Measurements from ENCODE around the gene TAF4.
"Not testable (repeated sequence)": the region's sequence is repeated elsewhere in the genome, so short reads cannot be mapped to it uniquely, and the experiment has no call there.

TAF4 gene

GRCh38 chr20:61976644-61977418, 88.8 kb downstream of the TAF4 start:
- DNase-seq (ENCODE audit: low read depth in 3 of 3): no peak

GRCh38 chr20:61976263-61976643, 89.4 kb downstream of the TAF4 start:
- no peak for DNase-seq (ENCODE audit: low read depth in 3 of 3)

DNA sequence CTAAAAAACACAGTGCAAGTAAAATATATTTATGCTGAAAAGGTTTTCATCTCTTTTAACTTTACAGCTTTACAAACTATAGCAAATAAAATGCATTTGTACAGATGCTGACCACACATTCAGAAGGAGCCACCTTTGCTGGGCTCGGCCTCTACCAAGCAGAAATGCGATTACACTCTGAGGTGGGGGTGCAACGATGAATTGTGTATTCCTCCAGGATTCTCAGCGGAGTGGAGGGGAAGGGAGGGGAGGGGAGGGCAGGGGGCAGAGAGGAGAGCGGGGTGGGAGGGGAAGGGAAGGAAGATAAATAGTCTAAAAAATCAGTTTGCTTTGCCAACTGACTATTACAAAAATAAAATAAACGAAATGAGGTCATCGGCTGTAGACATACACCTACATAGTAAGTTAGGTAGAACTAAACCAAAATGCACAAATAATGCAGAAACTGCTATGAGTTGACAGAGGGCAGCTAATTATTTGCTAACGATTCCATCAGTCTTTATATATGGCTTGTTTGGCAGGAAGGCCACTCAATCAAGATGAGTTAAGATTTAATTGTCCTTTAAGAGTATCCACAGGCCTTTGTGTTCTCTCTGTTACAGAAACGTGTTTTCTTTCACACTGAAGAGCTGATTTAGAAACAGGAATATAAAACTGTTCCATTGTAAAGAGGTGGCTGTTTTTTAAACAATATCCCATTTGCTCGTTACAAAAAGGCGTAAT, 90.1 kb downstream of the TAF4 start:
- no peak for DNase-seq (ENCODE audit: low read depth in 3 of 3)

DNA sequence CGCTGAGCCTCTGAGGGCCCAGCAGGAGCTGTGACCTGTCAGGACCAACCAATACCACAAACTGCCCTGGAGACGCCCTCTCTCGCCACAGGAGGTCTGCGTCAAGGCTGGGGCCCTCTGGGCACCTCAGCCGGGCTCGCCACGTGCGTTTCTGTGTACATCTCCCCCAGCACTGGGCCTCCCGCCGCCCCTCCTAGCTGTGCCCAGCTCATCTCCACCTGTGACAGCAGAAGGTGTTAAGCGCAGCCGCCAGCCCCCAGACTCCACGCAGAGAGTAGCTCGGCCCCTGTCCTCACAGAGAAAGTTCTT, 91.4 kb downstream of the TAF4 start:
- no peak for DNase-seq (ENCODE audit: low read depth in 3 of 3)

DNA sequence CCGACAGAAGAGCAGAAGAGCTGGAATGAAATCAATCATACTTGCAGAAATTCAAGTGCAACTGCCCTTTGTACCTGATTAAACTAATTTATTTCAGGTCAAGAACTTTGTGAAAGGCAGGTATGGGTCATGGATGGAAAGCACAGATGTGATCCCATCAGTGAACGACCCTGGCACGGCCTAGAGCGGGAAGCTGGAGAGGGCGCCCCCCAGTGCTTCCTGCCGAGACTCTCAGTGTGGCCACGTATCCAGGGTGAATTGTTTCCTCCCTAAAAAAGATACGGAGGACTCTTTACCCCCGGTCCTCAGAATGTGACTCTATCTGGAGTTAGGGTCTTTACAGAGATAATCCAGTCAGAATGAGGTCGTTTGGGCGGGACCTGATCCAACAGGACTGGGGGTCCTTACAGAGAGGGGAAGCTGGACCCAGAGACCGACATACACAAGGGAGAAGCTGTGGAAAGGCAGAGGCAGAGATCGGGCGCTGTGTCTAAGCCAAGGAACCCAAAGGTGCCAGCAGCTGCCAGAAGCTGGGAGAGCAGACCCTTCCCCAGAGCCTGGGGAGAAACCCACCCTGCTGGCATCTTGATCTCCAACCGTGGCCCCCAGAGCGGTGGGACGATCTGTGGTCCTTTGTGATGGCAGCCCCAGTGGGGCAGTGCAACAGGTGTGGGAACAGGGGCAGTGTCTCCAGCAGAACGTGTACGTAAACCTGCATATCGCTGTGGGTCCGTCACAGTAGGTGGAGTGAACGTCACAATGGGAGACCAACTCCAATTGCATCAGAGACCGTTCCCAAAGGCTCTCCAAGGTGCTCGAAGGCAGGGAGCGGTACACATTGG, 91.9 kb downstream of the TAF4 start:
- DNase-seq (ENCODE audit: low read depth in 3 of 3): no peak

- DNase-seq (ENCODE audit: low read depth in 3 of 3): no peak
These were observed 92.8 kb downstream of the TAF4 start for GRCh38 chr20:61972636-61973508.

- not testable (repeated sequence) for DNase-seq (ENCODE audit: low read depth in 3 of 3)
These were observed 94.1 kb downstream of the TAF4 start for GRCh38 chr20:61971595-61971994.

- DNase-seq (ENCODE audit: low read depth in 3 of 3): no peak
These were observed 95.3 kb downstream of the TAF4 start for GRCh38 chr20:61970357-61970756.

DNA sequence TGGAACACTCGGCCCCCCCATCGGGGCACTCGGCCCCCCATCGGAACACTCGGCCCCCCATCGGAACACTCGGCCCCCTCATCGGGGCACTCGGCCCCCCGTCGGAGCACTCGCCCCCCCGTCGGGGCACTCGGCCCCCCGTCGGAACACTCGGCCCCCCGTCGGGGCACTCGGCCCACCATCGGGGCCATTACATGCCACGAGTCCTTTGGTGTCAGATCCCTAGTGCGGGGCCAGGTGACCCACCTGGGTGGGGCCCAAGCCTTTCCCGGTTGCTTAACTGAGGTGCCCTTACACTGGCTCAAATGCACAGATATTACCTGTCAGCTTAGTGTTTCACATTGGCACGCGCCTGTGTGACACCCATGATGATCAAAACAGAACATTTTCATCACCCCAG, 95.9 kb downstream of the TAF4 start:
- DNase-seq (ENCODE audit: low read depth in 3 of 3): no peak

DNA sequence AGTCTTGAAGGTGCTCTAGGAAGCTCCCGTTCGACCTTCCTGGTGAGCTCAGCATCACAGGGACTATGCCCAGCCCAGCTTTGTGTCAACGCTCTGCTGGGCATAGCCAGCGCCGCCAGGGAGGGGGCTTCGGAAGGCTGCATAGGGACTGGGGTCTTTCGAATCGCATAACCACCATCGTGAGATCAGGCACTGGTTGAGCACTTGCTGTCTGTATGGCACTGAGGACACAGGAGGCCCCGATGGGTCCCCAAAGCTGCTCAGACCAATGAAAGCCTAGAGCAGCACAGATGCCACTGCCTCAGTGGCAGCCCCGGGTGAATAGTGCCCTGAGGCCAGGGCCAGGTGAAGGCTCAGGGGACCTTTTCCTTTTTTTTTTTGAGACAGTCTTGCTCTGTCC, 96.7 kb downstream of the TAF4 start:
- DNase-seq (ENCODE audit: low read depth in 3 of 3): no peak

GRCh38 chr20:61968036-61968810, 97.5 kb downstream of the TAF4 start:
- no peak for DNase-seq (ENCODE audit: low read depth in 3 of 3)

DNA sequence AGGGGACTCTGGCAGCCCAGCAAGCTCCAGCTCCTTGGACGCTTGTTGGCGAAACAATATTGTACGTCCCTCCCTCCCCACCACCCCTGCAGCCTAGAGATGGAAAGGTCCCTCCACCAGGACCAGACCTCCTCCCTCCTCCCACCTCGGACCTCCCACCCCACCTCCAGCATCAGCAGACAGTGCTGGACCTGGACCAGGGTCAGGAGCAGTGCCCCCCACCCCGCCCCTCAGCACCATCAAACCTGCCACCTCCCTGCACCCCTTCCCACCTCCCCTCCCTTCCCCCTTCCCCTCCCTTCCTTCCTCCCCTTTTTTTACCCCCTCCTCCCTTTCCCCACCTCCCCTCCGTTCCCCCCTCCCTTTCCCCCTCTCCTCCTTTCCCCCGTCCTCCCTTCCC, 98.4 kb downstream of the TAF4 start:
- no peak for DNase-seq (ENCODE audit: low read depth in 3 of 3)

GRCh38 chr20:61966492-61967244, 99.0 kb downstream of the TAF4 start:
- no peak for DNase-seq (ENCODE audit: low read depth in 3 of 3)

- no peak for DNase-seq (ENCODE audit: low read depth in 3 of 3)
These were observed 99.8 kb downstream of the TAF4 start for GRCh38 chr20:61965606-61966491.

- DNase-seq (ENCODE audit: low read depth in 3 of 3): no peak
These were observed 100.7 kb downstream of the TAF4 start for GRCh38 chr20:61964675-61965605.

DNA sequence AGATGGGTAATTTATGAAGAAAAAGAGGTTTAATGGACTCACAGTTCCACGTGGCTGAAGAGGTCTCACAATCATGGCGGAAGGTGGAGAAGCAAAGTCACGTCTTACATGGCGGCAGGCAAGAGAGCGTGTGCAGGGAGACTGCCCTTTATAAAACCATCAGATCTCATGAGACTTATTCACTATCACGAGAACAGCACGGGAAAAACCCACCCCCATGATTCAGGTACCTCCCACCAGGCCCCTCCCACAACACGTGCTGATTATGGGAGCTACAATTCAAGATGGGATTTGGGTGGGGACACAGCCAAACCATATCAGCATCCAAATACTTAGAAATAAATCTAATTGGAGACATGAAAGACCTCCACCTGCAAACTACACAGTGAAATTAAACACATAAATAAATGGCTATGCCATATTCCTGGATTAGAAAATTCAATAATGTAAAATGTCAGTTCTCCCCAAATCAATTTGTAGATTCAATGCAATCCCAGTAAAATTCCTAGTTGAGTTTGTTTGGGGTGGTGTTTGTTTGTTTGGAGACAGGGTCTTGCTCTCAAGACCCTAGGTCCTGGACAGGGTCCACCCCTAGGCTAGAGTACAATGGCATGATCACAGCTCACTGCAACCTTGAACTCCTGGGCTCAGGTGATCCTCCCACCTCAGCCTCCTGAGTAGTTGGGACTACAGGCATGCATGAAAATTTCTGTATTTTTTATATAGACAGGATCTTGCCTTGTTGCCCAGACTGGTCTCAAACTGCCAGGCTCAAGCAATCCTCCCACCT, 101.6 kb downstream of the TAF4 start:
- no peak for DNase-seq (ENCODE audit: low read depth in 3 of 3)

DNA sequence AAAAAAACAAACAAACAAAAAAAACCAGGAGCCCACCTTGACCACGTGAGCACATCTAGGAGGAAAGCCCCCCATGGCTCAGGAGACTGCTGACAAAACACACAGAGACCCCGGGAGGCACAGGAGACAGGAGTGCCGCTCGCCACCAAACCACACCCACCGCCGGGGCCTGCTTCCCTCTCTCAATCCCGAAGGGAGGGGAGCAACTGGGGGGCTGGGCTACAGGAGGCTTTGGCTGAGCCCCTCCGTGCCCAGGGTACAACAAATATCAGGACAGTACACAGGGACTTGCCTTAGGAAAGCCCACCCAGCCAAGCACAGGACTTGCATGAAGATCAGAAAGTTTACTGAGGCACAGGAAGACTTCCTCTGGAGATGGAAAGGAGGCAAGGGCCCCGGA, 102.5 kb downstream of the TAF4 start:
- DNase-seq (ENCODE audit: low read depth in 3 of 3): no peak
